Measurements from ENCODE around the gene SRC. TPM values are rescaled to one million over a fixed set of nuclear protein-coding genes. Genes with fewer than 3 reads are reported as not detected.

SRC gene
- total and polyA plus RNA-seq, 2 of the 8 experiments (the other 6 are each of a cell fraction or from before 2014, with no cell fraction given) = 27.6 to 28.8 TPM

GRCh38 chr20:37417617-37418467, 71.9 kb downstream of the SRC start:
- Histone ChIP-seq H3K56ac (replicated peaks; ENCODE audit: insufficient read length, low read depth, low read length) (no peak overlapping the region), H4K8ac (ENCODE audit: extremely low read depth, insufficient read depth, low read length) (no peak overlapping the region), H3K23ac (ENCODE audit: insufficient read length) (no peak overlapping the region), H2BK5ac (ENCODE audit: low read depth, low read length) (peak overlapping the region; percentile 52; the same call in 1 of the 2 replicates), H4K20me1 (replicated peaks in 1 of 2; ENCODE audit: control insufficient read depth in 1 of 2, insufficient read depth in 2 of 2, low read length in 2 of 2) (no peaks in the 10 kb centered on the region), H3K18ac (ENCODE audit: extremely low read depth, low read length) (peak overlapping the region; percentile 38), H3K4me3 (ENCODE audit: extremely low read depth in 1 of 4, insufficient read depth in 2 of 4, low read depth in 3 of 4, low read length in 4 of 4) (no peak overlapping the region), H3K79me1 (ENCODE audit: low read depth, low read length) (peaks cover 3% of the 10 kb centered on the region), H3K27ac (ENCODE audit: low read depth, low read length) (no peak overlapping the region), H2BK20ac (ENCODE audit: low read length) (0 out of 2 replicates have a peak overlapping the region, but pooled peaks have one; percentile 24), H2BK12ac (ENCODE audit: low read depth, low read length) (peak overlapping the region; percentile 86; the same call in 1 of the 2 replicates), H3K36me3 (ENCODE audit: control insufficient read depth in 2 of 4, insufficient read depth in 4 of 4, low read length in 3 of 4) (no peaks in the 10 kb centered on the region; a peak in 1 of 8 replicates), H3K14ac (ENCODE audit: insufficient read length) (no peak overlapping the region), H3K4me2 (ENCODE audit: insufficient read depth in 1 of 2, low read depth in 2 of 2, low read length in 2 of 2) (no peak overlapping the region), H3K9ac (replicated peaks in 1 of 4; ENCODE audit: extremely low read depth in 1 of 4, low read depth in 3 of 4, low read length in 3 of 4) (no peak overlapping the region), H2AK5ac (ENCODE audit: low read depth, low read length) (0 out of 2 replicates have a peak overlapping the region, but pooled peaks have one; percentile 69), H3K23me2 (ENCODE audit: low read depth, low read length) (peaks cover 7% of the 10 kb centered on the region; the same call in 1 of the 2 replicates), H3K9me3 (ENCODE audit: insufficient read depth in 2 of 2, low read depth in 1 of 2, low read length in 1 of 2) (no peaks in the 10 kb centered on the region), H2AFZ (ENCODE audit: low read length) (no peak overlapping the region), H3K27me3 (replicated peaks in 1 of 4; ENCODE audit: control insufficient read depth in 3 of 4, extremely low read depth in 1 of 4, insufficient read depth in 3 of 4, low read length in 3 of 4) (peaks cover 0 to 22% (median 14%) of the 10 kb centered on the region in 4 experiments; a peak in 4 of 7 replicates), H2BK15ac (ENCODE audit: low read length) (0 out of 2 replicates have a peak overlapping the region, but pooled peaks have one; percentile 18), H3K4me1 (replicated peaks in 1 of 4; ENCODE audit: control insufficient read depth in 3 of 4, insufficient read depth in 4 of 4, low read length in 3 of 4) (peaks cover under 1 to 53% (median 34%) of the 10 kb centered on the region in 4 experiments), H3K79me2 (ENCODE audit: control insufficient read depth in 1 of 2, insufficient read depth in 2 of 2, low read length in 2 of 2) (no peaks in the 10 kb centered on the region), H4K91ac (replicated peaks; ENCODE audit: insufficient read length, low read length) (peak overlapping the region; percentile 67), H2BK120ac (replicated peaks; ENCODE audit: low read depth, low read length) (no peak overlapping the region), H4K5ac (ENCODE audit: insufficient read length, low read depth, low read length) (no peak overlapping the region), H3K4ac (replicated peaks; ENCODE audit: insufficient read length, low read depth, low read length) (no peak overlapping the region)
- POLR2A ChIA-PET (ENCODE audit: partially characterized antibody) = interaction anchor here (1.0 kb wide), 1 partner anchor 21 kb away, joined by 3 read pairs; no protein-coding TSS in a partner anchor
- WGBS, 2 experiments (ENCODE audit: extremely low coverage in 1 of 2, insufficient coverage in 1 of 2, insufficient read length in 1 of 2, insufficient replicate concordance in 2 of 2, low coverage in 1 of 2, low lambda C conversion rate in 2 of 2, missing lambda C conversion rate in 1 of 2) = 81% methylated on average over 21 of the region's 22 CpGs; no CpG with 5 or more reads in 1 of the 2 experiments
- TF ChIP-seq CTCF (IDR thresholded peaks at IDR 0.05; ENCODE audit: control extremely low read depth in 1 of 3, insufficient read depth in 1 of 3, low read depth in 1 of 3, low read length in 3 of 3) (peak in 1 of 3 experiments; percentile 3; a peak in 1 of 4 replicates), MAFK (IDR thresholded peaks at IDR 0.05; ENCODE audit: low read depth, low read length) (no peak)
- CTCF ChIA-PET (ENCODE audit: partially characterized antibody) = interaction anchor here (0.9 kb wide), 1 partner anchor 23 kb away, joined by 3 read pairs; no protein-coding TSS in a partner anchor
- no peak for FAIRE-seq
- DNase-seq (ENCODE audit: low read depth in 1 of 2, low spot score in 2 of 2) = no peak

Data from H1 (cell line).